Thoracic aorta (tissue), 2 donors: ENCODE data around the gene EED. TPM values are rescaled to one million over a fixed set of nuclear protein-coding genes. Genes with fewer than 3 reads are reported as not detected.

Experiments
- ATAC-seq: fragments of 150-250 bp; one replicate; pipeline ENCODE4 v1.8.0; 2017; ENCODE audit warnings: low read depth; ENCODE audit not compliant: insufficient number of reproducible peaks, low FRiP score
- DNase-seq: peaks from one replicate; pipeline ENCODE4 v3.0.0-alpha.2; 2020; ENCODE audit warnings: low spot score
- H3K27ac ChIP-seq, 2 donors: fragments of 200-600 bp; sonication (generic); 1 replicate in 1 of 2; 2 replicates in 1 of 2; pipeline ENCODE4 v1.5.1; 2016; ENCODE audit warnings: mild to moderate bottlenecking in 2 of 2, moderate library complexity in 2 of 2
- H3K27me3 ChIP-seq: fragments of 200-600 bp; sonication (generic); replicated peaks from 2 replicates; pipeline ENCODE4 v1.6.0; 2016; ENCODE audit warnings: mild to moderate bottlenecking; ENCODE audit not compliant: insufficient read depth
- H3K36me3 ChIP-seq: fragments of 200-600 bp; sonication (generic); one replicate; pipeline ENCODE4 v1.5.1; 2016
- H3K4me1 ChIP-seq, 2 donors: fragments of 200-600 bp; sonication (generic); 1 replicate in 1 of 2; 2 replicates in 1 of 2; pipeline versions ENCODE4 v1.5.1 to v1.6.0; 2016; ENCODE audit warnings: low read depth in 2 of 2, mild to moderate bottlenecking in 1 of 2; ENCODE audit not compliant: control insufficient read depth in 1 of 2
- H3K4me3 ChIP-seq: fragments of 200-600 bp; sonication (generic); 2 replicates; pipeline ENCODE4 v1.5.1; 2016; ENCODE audit warnings: mild to moderate bottlenecking
- H3K9me3 ChIP-seq: fragments of 200-600 bp; sonication (generic); 2 replicates; pipeline ENCODE4 v1.5.1; 2016
- CTCF ChIP-seq: fragments of 200-600 bp; sonication (generic); IDR thresholded peaks from one replicate; pipeline ENCODE4 v1.5.1; 2019; ENCODE audit warnings: antibody characterized with exemption
- total RNA-seq, 2 donors: library from RNA; depleted of rRNA; stranded (reverse); fragments of >200 nt; gene quantifications; one replicate each; pipeline versions ENCODE4 v1.1.0 to v1.2.3, GENCODE V29; 2016

Gene EED
- total RNA-seq, 2 donors from 2014 or later: 19.0 to 22.4 TPM

GRCh38 chr11:86249307-86250098 lies 5.0 kb downstream of the EED start:
- DNase-seq: no peak
- no peaks in the 10 kb centered on the region for H3K27me3 ChIP-seq
- H3K9me3 ChIP-seq: no peaks in the 10 kb centered on the region
- no peak for ATAC-seq
- H3K4me3 ChIP-seq: no peak overlapping the region
- H3K36me3 ChIP-seq: no peaks in the 10 kb centered on the region
- H3K27ac ChIP-seq: no peak overlapping the region
- H3K4me1 ChIP-seq: peaks cover 21 to 27% of the 10 kb centered on the region in 2 donors
- no peak for TF ChIP-seq CTCF

GRCh38 chr11:86251345-86251744 lies 6.8 kb downstream of the EED start:
- Histone ChIP-seq H3K4me3 (no peak overlapping the region), H3K27me3 (no peaks in the 10 kb centered on the region), H3K36me3 (no peaks in the 10 kb centered on the region), H3K27ac (no peak overlapping the region), H3K9me3 (no peaks in the 10 kb centered on the region), H3K4me1 (peaks cover 17 to 19% of the 10 kb centered on the region in 2 donors)
- ATAC-seq (no peak), DNase-seq (no peak)
- TF ChIP-seq CTCF: no peak

GRCh38 chr11:86255896-86256295 lies 11.3 kb downstream of the EED start:
- Histone ChIP-seq H3K36me3 (peaks cover 10% of the 10 kb centered on the region), H3K4me1 (peaks cover 0 to 6% of the 10 kb centered on the region in 2 donors), H3K27ac (no peak overlapping the region), H3K27me3 (no peaks in the 10 kb centered on the region), H3K9me3 (no peaks in the 10 kb centered on the region), H3K4me3 (no peak overlapping the region)
- no peak for DNase-seq
- no peak for TF ChIP-seq CTCF
- no peak for ATAC-seq

- Histone ChIP-seq H3K27me3 (no peaks in the 10 kb centered on the region), H3K9me3 (no peaks in the 10 kb centered on the region), H3K36me3 (peaks cover 14% of the 10 kb centered on the region), H3K27ac (no peak overlapping the region), H3K4me3 (no peak overlapping the region), H3K4me1 (peaks cover 0 to 6% of the 10 kb centered on the region in 2 donors)
- no peak for TF ChIP-seq CTCF
- DNase-seq (no peak), ATAC-seq (no peak)
Measured at GRCh38 chr11:86256608-86257007, 12.1 kb downstream of the EED start.

GRCh38 chr11:86257446-86257845 lies 12.9 kb downstream of the EED start:
- Histone ChIP-seq H3K27ac (no peak overlapping the region), H3K27me3 (no peaks in the 10 kb centered on the region), H3K4me3 (no peak overlapping the region), H3K4me1 (peaks cover 0 to 6% of the 10 kb centered on the region in 2 donors), H3K36me3 (peaks cover 14% of the 10 kb centered on the region), H3K9me3 (no peaks in the 10 kb centered on the region)
- no peak for TF ChIP-seq CTCF
- DNase-seq (no peak), ATAC-seq (no peak)
